ENCODE data around the gene GCM1.
"Not testable (repeated sequence)": the region's sequence is repeated elsewhere in the genome, so short reads cannot be mapped to it uniquely, and the experiment has no call there.

GCM1 gene, protein sequence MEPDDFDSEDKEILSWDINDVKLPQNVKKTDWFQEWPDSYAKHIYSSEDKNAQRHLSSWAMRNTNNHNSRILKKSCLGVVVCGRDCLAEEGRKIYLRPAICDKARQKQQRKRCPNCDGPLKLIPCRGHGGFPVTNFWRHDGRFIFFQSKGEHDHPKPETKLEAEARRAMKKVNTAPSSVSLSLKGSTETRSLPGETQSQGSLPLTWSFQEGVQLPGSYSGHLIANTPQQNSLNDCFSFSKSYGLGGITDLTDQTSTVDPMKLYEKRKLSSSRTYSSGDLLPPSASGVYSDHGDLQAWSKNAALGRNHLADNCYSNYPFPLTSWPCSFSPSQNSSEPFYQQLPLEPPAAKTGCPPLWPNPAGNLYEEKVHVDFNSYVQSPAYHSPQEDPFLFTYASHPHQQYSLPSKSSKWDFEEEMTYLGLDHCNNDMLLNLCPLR

GRCh38 chr6:53148684-53149083, at the start of gene GCM1:
Gene GCM1 (minus strand): TSS chr6:53148841. CDS start chr6:53145632, 3,209 bp downstream.
- DNase-seq (ENCODE audit: low read depth) = no peak

- DNase-seq (ENCODE audit: low read depth) = no peak
Measured at GRCh38 chr6:53197553-53197952, 48.9 kb upstream of the GCM1 start.

DNA sequence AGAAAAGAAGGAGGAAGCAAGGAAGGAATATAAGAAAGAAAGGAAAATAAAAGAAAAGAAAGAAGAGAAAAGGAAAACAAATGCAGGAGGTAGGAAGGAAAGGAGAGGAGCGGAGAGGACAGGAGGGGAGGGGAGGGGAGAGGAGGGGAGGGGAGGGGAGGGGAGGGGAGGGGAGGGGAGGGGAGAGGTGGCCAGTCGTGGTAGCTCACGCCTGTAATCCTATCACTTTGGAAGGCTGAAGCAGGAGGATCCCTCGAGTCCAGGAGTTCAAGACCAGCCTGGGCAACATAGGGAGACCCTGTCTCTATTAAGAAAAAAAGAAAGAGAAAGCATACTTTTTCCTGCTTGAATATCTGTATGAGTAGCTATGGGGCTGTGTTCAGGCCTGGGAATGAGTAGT, 46.4 kb upstream of the GCM1 start:
- DNase-seq (ENCODE audit: low read depth) = no peak

DNA sequence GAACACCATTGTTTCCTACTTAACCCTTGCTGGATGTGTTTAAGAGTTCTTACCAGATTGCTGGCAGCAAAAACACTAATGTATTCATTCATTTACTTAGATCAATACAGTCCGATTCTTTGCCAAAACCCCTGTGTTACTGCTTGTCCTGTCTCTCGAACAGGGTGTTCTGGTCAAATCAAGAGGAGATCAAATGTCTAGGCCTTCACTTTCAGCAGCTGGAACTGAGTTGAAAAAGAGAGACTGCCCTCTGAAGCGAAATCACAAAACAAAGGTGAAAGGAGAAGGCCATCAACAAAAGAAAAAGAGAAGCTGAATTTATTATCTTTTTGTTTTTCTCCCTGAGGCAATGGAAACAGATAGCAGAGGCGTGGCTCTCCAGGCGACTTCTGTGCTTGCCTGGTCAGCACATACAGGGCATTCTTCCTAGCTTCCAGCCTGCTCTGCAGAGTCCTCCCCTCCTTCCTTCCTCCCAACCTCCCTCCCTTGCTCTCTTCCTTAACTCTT, 44.1 kb upstream of the GCM1 start:
- no peak for DNase-seq (ENCODE audit: low read depth)

DNA sequence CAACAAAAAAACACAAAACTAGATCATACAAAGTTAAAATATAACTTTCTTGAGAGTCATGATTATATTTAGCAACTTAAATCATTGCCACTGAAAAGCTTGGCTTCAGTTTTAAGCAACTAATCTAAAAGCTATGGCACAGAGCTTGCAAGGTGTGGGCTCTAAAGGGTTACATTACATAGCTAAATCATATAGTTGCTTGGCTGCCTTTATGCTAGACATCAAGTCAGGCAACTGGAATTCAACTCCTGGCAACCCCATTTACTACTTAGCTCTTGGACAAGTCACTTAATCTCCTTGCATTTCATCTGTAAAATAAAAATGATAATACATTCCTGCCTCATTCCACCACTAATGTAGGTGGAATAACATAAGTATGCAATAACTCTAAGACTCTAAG, 40.9 kb upstream of the GCM1 start:
- DNase-seq (ENCODE audit: low read depth) = no peak

DNA sequence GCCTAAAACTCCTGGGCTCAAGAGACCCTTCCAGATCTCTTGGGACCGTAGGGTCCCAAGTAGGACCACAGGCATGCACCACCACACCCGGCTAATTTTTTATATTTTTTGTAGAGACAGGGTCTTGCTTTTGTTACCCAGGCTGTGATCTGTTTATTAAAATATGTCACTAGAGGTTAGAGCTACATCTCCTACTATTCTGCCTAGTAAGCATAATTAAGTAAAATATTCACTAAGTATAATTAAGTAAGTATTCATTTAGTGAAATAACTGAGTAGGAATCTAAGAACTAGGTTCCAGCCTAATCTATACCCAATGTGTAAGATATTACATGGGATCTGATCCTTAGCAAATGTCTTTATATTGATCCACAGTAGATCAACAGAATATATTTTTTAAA, 40.2 kb upstream of the GCM1 start:
- DNase-seq (ENCODE audit: low read depth) = no peak

DNA sequence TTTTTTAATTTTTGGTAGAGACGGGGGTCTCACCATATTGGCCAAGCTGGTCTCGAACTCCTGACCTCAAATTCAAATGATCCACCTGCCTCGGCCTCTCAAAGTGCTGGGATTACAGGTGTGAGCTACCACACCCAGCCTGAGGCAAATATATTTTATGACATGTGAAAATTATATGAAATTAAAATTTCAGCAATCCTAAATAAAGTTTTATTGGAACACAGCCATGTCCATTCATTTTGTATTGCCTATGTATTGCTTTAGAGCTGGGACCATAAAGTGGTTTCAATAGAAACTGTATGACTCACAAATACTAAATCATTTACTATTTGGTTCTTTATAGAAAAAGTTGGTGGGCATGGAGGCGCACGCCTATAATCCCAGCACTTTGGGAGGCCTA, 32.0 kb upstream of the GCM1 start:
- no peak for DNase-seq (ENCODE audit: low read depth)

DNA sequence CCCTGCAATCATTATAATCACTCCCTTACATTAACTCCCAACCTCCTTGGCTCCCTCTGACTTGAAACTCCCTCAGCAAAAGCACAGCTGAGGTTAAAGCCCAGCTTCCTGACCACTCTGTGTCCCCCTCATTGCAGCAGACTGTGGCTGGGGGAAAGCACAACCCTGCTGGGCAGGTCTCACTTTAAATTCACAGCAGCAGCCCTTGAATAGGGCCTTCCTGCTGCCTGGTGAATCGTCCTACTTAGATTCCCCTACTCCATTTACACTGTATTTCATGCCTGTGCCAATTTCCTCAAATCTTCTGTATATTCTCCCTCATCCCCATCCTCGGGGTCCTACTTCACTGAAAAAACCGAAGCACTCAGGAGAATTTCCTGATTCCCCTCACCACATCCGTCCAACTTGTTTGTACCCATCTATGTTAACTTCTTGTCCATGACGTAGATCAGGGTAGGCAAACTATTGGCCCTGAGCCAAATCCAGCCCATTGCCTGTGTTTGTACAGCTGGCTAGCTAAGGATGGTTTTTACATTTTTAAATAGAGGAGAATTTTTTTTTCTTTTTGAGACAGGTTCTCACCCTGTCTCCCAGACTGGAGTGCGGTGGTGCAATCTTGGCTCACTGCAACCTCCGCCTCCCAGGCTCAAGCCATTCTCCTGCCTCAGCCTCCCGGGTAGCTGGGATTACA, 31.5 kb upstream of the GCM1 start:
- DNase-seq (ENCODE audit: low read depth) = no peak

DNA sequence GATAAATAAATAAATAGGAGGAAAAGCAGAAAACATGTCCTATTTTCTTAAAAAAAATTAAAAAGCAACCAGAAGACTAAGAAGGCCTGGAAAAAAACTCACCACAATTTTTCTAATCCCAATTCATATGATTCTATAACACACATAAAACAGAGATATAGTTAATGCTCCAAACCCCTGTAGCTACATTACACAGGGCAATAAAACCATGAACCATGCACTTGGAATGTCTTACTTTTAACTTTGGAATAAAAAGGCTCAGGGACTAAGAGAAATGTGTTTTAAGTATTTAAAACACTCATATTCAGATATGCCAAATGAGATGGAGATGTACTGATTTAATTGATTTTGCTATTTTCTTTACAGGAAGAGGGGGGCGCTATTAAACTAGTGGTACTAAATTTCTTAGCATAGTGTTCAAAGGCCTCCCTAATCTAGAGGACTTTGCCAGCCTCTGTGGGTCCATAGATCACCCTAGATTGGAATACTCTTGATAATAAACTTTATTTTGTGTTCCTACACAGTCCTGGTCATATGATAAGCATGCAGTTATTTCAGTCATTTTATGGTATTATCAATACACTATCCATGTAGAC, 30.3 kb upstream of the GCM1 start:
- no peak for DNase-seq (ENCODE audit: low read depth)

DNA sequence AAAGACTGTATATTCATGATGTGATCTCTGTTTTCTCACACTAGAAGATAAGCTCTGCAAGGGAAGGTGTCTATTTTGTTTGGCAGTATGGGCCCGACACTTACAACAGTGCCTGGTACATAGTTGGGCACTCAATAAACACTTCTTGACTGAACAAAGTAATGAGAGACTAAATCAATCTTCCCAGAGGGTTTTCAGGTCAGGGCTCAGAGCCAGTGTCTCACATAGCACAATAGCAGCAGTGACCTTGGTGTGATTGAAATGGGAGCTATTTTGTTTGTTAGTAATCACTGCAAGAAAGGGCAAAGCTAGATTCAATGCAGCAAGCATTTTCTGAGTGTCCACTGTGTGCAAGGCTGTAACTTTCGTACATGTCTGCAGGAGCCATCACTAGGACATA, 26.4 kb upstream of the GCM1 start:
- no peak for DNase-seq (ENCODE audit: low read depth)

- no peak for DNase-seq (ENCODE audit: low read depth)
Measured at GRCh38 chr6:53172468-53172803, 23.8 kb upstream of the GCM1 start.

- DNase-seq (ENCODE audit: low read depth) = peak; percentile 85
Measured at GRCh38 chr6:53171605-53172467, 23.2 kb upstream of the GCM1 start.

- DNase-seq (ENCODE audit: low read depth) = no peak
Measured at GRCh38 chr6:53168516-53169267, 20.1 kb upstream of the GCM1 start.

GRCh38 chr6:53165293-53165692, 16.7 kb upstream of the GCM1 start:
- no peak for DNase-seq (ENCODE audit: low read depth)

DNA sequence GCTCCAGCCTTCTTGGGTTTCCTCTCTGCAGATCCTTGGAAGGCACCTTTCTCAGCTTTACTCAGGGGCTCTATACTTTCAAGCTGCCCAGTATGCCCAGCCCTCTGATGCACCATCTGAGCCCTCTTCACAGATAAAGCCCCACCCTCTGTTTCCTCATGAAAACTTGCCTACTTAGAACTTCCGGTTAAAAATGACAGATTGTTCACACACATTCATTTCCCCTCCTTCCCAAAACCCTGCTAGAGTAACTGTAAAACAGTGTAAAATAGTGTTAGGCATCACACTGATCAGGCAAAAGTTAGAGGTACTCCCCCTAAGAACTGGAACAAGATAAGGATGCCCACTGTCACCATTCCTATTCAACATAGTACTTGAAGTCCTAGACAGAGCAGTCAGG, 14.0 kb upstream of the GCM1 start:
- no peak for DNase-seq (ENCODE audit: low read depth)

DNA sequence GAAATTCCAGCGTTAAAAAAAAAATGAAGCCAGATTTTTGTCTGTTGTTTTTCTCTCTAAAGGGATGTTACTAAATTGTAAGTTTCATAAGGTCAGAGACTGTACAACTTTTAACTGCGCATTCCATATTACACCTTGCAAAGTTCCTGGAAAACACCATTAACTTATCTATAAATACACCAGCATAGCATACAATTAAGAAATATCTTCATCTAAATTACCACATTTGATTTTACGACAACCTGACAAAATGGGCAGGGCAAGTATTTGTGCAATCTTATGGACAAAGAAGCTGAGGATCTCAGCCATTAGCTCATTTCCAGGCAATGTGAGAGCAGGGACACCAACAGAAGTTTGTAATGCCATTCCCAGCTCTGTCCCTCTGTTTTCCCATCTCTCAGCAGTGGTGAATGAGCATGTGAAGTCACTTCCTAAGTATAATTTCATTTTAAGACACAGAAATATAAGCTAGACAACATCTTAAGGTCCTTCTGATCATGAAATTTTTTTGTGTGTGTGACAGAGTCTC, 12.9 kb upstream of the GCM1 start:
- DNase-seq (ENCODE audit: low read depth) = no peak

DNA sequence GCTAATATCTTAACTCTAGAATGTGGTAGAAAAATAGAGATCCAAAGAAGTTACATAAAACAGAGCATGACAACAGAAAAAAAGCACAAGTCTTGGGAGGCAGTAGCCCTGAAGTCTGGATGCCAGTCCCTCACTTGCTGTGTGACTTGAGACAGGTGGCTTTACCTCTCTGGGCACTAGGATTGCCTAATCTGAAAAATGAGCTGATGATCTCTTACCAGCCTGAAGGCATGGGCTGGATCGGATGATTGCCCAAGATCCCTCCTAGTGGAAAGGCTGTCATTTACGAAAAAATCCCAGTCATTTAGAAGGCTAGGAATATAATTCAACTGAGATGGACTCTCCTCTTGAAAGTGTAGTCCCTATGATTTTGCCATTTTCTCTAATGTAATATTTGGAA, 10.9 kb upstream of the GCM1 start:
- DNase-seq (ENCODE audit: low read depth) = no peak

GRCh38 chr6:53158076-53158475, 9.4 kb upstream of the GCM1 start:
- not testable (repeated sequence) for DNase-seq (ENCODE audit: low read depth)

- not testable (repeated sequence) for DNase-seq (ENCODE audit: low read depth)
Measured at GRCh38 chr6:53155279-53155678, 6.6 kb upstream of the GCM1 start.

- no peak for DNase-seq (ENCODE audit: low read depth)
Measured at GRCh38 chr6:53154794-53155193, 6.2 kb upstream of the GCM1 start.

GRCh38 chr6:53154071-53154470, 5.4 kb upstream of the GCM1 start:
- DNase-seq (ENCODE audit: low read depth) = no peak

All from activated T-helper 9 cell treated with anti-CD3 and anti-CD28 coated beads, Interleukin-2, amount 50 U/mL, for 16 hours (primary cell).